CD4-positive, alpha-beta T cell treated with Interleukin-21 for 1 hour (primary cell): Measurements from ENCODE around the gene EXOSC10.

Source experiments
- DNase-seq: peaks from one replicate; pipeline ENCODE4 v3.0.0-alpha.2; 2020

Gene EXOSC10

GRCh38 chr1:11099310-11100148 is at the start of gene EXOSC10:
TSS of gene EXOSC10 (minus strand) at chr1:11099869. CDS start at chr1:11099831, 38 bp downstream.
- peak; percentile 95 for DNase-seq

DNA sequence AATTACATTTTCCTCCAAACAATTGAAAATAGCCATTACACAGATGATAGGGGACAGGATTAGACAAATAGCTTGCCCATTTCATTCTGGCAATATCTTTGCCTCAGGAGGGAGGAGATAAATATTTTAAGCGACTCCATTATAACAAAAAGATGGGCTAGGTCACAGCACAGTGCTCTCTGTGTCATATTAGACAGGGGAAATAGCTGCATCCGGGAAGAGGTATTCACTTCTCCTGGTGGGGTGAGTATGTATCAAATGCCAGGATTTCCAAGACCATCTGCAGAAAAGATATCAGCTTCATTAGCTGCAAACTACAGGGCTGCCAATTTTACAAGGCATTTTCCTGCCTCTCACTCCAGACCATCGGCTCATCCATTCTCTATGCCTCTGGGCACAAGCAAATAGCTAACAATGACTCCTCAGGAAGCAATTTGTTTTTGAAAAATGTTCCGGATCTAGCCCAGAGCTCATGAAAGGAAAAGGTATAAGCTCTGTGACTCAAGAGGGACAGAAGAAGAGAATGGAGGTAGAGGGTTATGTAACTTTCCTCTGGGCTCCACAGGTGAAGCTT is 47.6 kb upstream of the EXOSC10 start:
- DNase-seq, result no peak

- no peak for DNase-seq
Measured at GRCh38 chr1:11145741-11146140, 46.1 kb upstream of the EXOSC10 start.

GRCh38 chr1:11144570-11145256 is 45.0 kb upstream of the EXOSC10 start:
- no peak for DNase-seq

GRCh38 chr1:11143907-11144306 is 44.2 kb upstream of the EXOSC10 start:
- no peak for DNase-seq

GRCh38 chr1:11143401-11143800 is 43.7 kb upstream of the EXOSC10 start:
- no peak for DNase-seq

DNA sequence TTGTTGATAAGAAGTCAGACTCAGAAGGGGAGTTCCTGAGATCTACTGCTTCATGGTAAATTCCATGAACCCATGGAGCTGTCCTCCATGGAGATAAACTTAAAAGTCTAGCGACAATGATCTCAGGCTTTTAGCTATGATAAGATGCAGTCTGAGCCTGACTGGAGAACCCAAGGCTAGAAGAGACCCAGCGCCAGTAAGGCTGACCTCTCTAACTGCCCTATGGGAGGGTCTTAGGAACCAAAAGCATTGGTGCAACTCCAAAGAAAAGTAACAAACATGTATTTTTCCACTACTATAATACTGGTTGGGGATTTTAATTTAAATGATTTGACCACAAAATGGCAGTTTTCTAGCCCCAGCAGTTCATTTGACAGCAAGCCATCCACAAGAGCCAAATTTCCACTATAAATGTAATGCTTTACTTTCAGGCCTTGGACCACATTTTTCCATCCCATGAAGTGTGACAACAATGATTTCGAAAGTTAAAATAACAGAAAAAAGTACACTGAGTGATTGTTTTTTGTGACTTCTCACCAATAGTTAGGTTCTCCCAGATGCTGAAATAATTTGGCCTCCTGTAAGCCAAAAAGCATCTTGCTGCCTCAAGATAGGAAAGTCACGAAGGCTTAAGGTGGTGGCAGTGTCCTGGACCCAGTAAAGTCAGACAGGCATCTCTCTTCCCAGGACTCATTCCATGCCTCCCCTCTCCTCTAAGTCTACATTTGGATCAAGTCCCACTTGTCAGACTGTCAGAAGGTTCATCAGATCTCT is 43.1 kb upstream of the EXOSC10 start:
- no peak for DNase-seq

DNA sequence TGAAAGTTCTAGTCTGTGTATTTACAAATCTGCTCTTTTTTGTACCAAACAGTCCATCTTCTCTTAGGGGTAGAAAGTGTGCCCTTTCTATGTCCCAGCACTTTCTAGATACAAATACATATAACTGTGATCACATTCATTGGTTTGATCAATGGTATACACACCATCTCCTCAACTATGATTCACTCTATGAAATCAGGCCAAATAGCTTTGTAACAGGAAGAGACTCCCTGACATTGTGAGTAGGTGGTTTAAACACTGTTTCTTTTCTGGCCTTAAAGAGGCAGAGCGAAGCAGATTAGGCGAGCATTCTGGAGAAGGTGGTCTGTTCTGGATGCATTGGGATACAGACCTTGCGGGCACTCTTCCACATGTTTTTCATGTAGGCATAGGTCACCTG is 39.3 kb upstream of the EXOSC10 start:
- DNase-seq, result no peak

- no peak for DNase-seq
Measured at GRCh38 chr1:11138029-11138428, 38.4 kb upstream of the EXOSC10 start.

GRCh38 chr1:11134898-11135266 is 35.2 kb upstream of the EXOSC10 start:
- DNase-seq, result no peak

GRCh38 chr1:11134251-11134897 is 34.7 kb upstream of the EXOSC10 start:
- DNase-seq, result no peak

DNA sequence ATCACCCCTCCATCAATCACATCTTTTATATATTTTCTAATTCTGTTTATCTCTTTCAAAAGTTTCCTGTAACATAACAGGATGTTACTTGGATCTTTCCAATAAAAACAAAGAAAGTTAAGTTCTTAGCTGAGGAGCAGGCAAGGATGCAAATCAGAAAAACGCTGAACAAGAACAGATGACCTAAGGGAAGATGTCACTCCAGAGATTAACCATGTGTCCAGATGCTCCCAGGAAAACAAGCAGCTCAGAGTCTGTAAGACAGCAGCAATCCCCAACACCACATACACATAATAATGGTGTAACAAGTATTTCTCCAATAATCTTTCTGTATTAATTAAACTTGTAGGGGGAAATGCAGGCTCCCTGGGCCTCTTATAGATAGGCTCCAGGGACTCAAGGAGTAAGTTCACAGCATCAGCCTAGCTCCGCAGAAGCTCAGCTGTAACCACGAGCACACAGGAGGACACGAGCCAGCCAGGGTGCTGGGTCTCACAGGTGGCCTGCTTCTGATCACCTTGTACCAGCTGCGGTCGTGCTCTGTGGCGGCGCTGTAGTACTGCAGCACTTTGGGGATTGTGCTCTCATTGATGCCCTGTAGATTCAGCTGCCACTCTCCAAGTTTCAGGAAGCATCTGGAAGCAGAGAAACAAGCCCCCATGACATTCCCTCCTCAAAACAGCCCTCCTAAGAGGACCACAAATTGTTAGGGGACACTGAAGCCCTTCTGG is 33.1 kb upstream of the EXOSC10 start:
- no peak for DNase-seq

DNA sequence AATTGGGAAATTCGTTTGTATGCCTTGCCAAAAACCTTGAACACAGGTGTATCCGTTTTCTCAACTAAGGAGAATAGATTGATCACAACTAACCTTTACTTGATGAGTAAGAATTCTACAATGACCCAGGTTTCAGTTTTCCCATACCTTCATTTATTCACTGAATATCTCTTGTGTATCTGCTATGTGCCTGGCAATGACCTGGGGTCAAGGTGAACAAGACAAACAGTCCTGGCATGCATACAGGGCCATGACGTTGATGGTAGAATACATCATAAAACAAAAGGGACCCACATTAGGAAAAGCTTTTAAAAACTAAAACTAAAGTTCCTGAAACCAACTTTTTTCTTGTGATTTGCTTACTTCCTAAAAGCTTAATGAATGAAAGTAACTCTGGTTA is 32.1 kb upstream of the EXOSC10 start:
- no peak for DNase-seq

- no peak for DNase-seq
Measured at GRCh38 chr1:11130406-11130805, 30.7 kb upstream of the EXOSC10 start.

DNA sequence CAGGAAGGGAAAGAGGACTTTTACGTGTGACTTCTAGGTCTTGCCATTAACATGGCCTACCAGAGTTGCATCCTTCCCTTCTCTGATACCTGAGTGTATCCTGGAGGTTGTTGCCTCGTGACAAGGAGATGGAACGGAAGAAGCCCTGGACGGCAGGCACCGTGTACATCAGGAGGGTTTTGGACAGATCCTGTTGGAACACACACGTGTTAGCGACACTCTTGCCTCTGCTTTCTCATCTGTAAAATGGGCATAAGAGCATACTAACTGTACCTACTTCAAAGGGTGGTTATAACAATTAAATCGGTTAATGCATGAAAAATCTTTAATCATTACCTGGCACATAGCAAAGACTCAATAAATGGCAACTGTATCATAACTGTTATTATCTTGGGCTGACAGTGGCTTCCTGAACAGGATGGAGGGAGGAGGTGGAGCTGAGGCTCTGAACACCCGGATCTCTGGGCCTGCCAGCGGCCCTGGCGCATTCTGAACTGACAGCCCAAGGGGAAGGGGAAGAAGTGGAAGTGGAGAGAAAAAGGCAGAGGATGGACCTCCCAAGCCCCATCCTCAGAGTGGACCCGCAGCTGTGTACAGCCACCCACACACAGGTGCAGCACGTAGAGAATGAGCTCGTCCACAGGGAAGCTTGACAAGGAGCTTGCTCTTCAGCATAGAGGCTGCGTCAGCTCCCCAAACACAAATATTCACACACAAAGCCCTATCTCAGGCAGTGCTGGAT is 30.2 kb upstream of the EXOSC10 start:
- no peak for DNase-seq

- DNase-seq, result no peak
Measured at GRCh38 chr1:11126569-11126968, 26.9 kb upstream of the EXOSC10 start.

- DNase-seq, result no peak
Measured at GRCh38 chr1:11125931-11126330, 26.3 kb upstream of the EXOSC10 start.

DNA sequence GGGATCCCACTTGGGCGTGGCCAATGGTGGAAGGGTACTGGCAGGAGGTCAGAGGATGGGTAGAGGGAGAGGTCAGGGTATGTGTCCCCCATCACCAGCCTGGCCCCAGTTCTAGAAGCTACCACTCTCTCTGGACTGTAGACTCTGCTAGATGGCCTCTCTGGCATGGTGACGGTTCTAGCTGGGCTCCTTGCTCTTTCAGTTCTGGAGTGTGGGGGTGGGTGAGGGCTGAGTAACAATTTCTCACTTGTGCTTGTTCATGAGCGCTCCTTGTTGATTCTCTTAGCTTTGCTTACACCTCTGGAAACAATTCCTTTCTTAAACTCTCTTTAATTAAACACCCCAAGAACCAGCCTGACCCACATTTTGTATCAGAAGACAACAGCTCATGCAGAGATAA is 25.3 kb upstream of the EXOSC10 start:
- no peak for DNase-seq

DNA sequence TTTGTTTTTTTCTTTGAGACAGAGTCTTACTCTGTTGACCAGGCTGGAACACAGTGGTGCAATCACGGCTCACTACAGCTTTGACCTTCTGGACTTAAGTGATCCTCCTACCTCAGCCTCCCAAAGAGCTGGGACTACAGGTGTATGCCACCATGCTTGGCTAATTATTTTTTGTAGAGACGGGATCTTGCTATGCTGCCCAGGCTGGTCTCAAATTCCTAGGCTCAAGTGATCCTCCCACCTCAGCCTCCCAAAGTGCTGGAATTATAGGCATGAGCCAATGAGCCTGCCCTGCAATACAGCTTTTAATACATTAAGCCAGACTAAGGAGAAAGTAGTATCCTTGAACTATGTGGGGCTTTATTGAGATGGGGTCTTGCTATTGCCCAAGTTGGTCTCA is 16.6 kb upstream of the EXOSC10 start:
- no peak for DNase-seq

- DNase-seq, result no peak
Measured at GRCh38 chr1:11114966-11115365, 15.3 kb upstream of the EXOSC10 start.

DNA sequence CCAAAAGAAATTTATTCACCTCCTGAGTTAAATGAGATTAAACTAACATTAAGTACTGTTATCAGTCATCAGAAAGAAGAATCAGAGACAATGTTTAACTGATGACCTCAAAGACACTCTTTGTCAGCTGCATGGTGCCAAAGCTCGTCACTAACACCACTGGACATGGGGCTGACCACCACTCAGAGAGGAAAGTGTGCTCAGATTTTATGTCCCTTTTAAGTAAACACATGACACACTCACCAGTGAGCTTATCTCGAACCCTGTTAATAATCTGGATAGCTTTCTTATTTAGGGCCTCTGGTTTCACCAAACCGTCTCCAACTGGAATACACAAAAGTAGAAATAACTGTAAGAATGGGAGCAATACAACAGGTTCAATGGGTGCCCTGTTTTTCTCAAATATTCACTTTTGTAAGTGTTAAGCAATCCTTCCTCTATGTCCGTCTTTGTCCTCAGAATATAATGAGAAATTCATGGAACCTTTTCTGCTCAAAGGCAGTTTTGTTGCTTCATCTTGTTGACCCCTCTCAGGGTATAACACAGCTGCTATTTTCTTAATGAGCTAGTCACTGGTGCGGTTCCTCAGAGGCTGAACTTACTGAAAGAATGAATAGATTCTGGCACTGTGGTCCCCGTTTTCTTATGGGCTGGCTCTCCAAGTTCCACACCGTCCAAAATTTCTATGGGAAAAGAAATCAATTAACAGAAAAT is 9.5 kb upstream of the EXOSC10 start:
- DNase-seq, result no peak
